Heart left ventricle (tissue), 16 donors: ENCODE measurements around the gene ANKRD52. TPM values are rescaled to one million over a fixed set of nuclear protein-coding genes. Genes with fewer than 3 reads are reported as not detected.

Experiments
- ATAC-seq, 4 donors: fragments of 200-7000 bp; cut with Tn5 transposase; one replicate each; pipeline ENCODE4 v1.9.1; 2020 to 2022; ENCODE audit warnings: moderate library complexity in 4 of 4, mild to moderate bottlenecking in 3 of 4, moderate number of reproducible peaks in 1 of 4
- DNase-seq, 5 donors: peaks; one replicate each; pipeline ENCODE4 v3.0.0-alpha.2; 2020
- H3K27ac ChIP-seq, 12 donors: fragments of 200-600 bp; sonication (generic) in 4 of 12; one replicate each; pipeline versions ENCODE4 v1.5.0 to v1.8.0; 2016 to 2022; ENCODE audit warnings: mild to moderate bottlenecking in 2 of 12
- H3K27me3 ChIP-seq, 9 donors: fragments of 200-600 bp; sonication (generic) in 2 of 9; one replicate each; pipeline versions ENCODE4 v1.5.1 to v1.8.0; 2016 to 2022; ENCODE audit warnings: mild to moderate bottlenecking in 3 of 9
- H3K36me3 ChIP-seq, 9 donors: fragments of 200-600 bp; sonication (generic) in 2 of 9; one replicate each; pipeline versions ENCODE4 v1.5.0 to v1.8.0; 2018 to 2022; ENCODE audit warnings: mild to moderate bottlenecking in 2 of 9
- H3K4me1 ChIP-seq, 12 donors: fragments of 200-600 bp; sonication (generic) in 4 of 12; one replicate each; pipeline versions ENCODE4 v1.5.0 to v1.8.0; 2016 to 2022; ENCODE audit warnings: mild to moderate bottlenecking in 3 of 12
- H3K4me3 ChIP-seq, 12 donors: fragments of 200-600 bp; sonication (generic) in 4 of 12; one replicate each; pipeline versions ENCODE4 v1.5.0 to v1.8.0; 2017 to 2022; ENCODE audit warnings: mild to moderate bottlenecking in 9 of 12, moderate library complexity in 4 of 12
- H3K9me3 ChIP-seq, 12 donors: fragments of 200-600 bp; sonication (generic) in 4 of 12; one replicate each; pipeline versions ENCODE4 v1.5.0 to v1.8.0; 2016 to 2022; ENCODE audit warnings: mild to moderate bottlenecking in 1 of 12
- CTCF ChIP-seq, 12 donors: fragments of 200-600 bp; sonication (generic) in 4 of 12; IDR thresholded peaks; one replicate each; pipeline versions ENCODE4 v1.5.0 to v1.8.0; 2018 to 2022; ENCODE audit warnings: antibody characterized with exemption in 12 of 12, mild to moderate bottlenecking in 5 of 12
- POLR2A ChIP-seq, 2 donors: fragments of 450-650 bp; IDR thresholded peaks; one replicate each; pipeline ENCODE4 v1.6.1; 2017; ENCODE audit warnings: antibody characterized with exemption in 2 of 2, mild to moderate bottlenecking in 2 of 2, moderate library complexity in 2 of 2
- WGBS, 4 donors: extraction: QIAGEN DNeasy Blood & Tissue Kit in 2 of 4; methylation state at CpG; one replicate each; pipeline versions ENCODE4 v1.1.5 to v1.1.7; 2013 to 2018; 5-methylcytosine and 5-hydroxymethylcytosine counted together
- intact Hi-C, 10 donors: fragments of 100-400 bp; cut with DNase I; formaldehyde crosslinking; loops; one replicate each; pipeline versions ENCODE4 v1.11.1 to v1.14.2; 2022
- polyA plus RNA-seq, 2 donors: library from polyadenylated mRNA; stranded (reverse); fragments of 200-250 nt; gene quantifications; one replicate each; pipeline ENCODE4 v1.2.3, GENCODE V29; 2013
- total RNA-seq, 9 donors: library from RNA; depleted of rRNA in 2 of 9; stranded (reverse); fragments of >200 nt in 2 of 9; fragmentation: NEBNext Ultra II Directional in 3 of 9; extraction: Animal tissue kit (Norgen Biotek cat#: 25700) in 3 of 9; gene quantifications; one replicate each; pipeline versions ENCODE4 v1.1.0 to v1.2.4, GENCODE V29; 2016 to 2023
- donor health status: ischemic (EF 13 %, LVEDD 7.1; RV severe dilation, severe dysfunction).
- donor health status: healthy with polysubstance abuse.
- donor health status: DM: no; HTN: yes; CAD: no.
- donor health status: DM: no; HTN: no; CAD: no.
- donor health status: ischemic (EF 25% LVEDD 6.9; RV normal size, moderate dysfunction).
- donor health status: ischemic (EF 25% LVEDD 5.7; RV mildly dilated, moderate dysfunction).
- donor health status: healthy.
- donor health status: DM: yes; HTN: yes; CAD: no.
- donor health status: ischemic (EF 35%, LVEDD 5.7; RV mildly dilated, moderate dysfunction).
- donor health status: nonischemic (EF 11% LVEDD 7.7; RV severe dilation, severe dysfunction).
- donor health status: DM: yes; HTN: yes; CAD: no.
- donor health status: PGD.
- donor health status: ischemic (EF 29% LVEDD 5.4; RV normal size, mild dysfunction).
- donor health status: nonischemic (EF 23%, LVEDD 6.1; RV moderate dilation, normal function).

Gene ANKRD52
- total and polyA plus RNA-seq, 11 donors, result 12.2 to 40.6 (median 28.0) TPM

DNA sequence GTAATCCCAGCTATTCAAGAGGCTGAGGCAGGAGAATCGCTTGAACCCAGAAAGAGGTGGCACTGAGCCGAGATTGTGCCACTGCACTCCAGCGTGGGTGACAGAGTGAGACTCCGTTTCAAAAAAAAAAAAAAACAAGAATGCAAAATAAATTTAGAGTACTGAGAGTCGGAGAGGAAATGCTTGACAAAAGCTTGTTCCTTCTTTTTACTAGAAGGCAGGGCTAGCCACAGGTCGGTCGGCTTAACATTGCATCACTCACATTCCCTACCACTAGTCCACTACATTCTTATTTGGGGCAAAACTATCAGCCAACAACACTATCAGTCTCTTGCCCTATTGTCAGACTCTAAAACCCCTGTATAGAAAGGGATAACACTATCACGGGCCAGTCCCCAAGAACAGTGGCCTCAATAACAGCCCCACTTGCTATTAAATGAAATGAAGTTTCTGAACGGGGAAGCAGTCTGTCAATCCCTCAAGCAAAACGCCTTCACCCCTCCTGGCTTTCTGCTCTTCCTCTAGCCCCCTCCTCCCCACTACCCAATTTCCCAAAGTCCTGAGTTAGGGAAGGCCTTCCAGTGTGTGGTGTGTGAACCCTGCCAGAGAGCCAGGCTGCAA lies 37.5 kb downstream of the ANKRD52 start:
- TF ChIP-seq POLR2A (IDR thresholded peaks at IDR 0.05) (no peak), CTCF (IDR thresholded peaks at IDR 0.05) (no peak)
- H3K4me3 ChIP-seq, result peak overlapping the region; percentile 56 to 95 (median 76)
- WGBS, 4 donors, result 4 to 6% (median 5%) methylated on average over 10 of the region's 10 CpGs
- ATAC-seq (no peak), DNase-seq (peak in 1 of 5 donors; percentile 55)
- peaks cover 8 to 52% (median 41%) of the 10 kb centered on the region in 12 donors for H3K4me1 ChIP-seq
- intact Hi-C loops, result loop anchor here in 6 of 10 donors (5.0 to 10.0 kb wide), 4 partner anchors 33 to 244 kb away; partner anchors contain the start of genes ANKRD52 (in 4 of the 6), ESYT1 (in 1 of the 6), SMARCC2 (in 1 of the 6) and SPRYD4 (in 1 of the 6)
- H3K27me3 ChIP-seq, result no peaks in the 10 kb centered on the region
- H3K9me3 ChIP-seq, result no peaks in the 10 kb centered on the region
- H3K27ac ChIP-seq, result peak overlapping the region; percentile 86 to 99 (median 96)
- peaks cover 0 to 19% (median 14%) of the 10 kb centered on the region in 9 donors for H3K36me3 ChIP-seq

- DNase-seq (no peak), ATAC-seq (no peak)
- H3K36me3 ChIP-seq, result peaks cover 0 to 28% (median 23%) of the 10 kb centered on the region in 9 donors
- H3K4me1 ChIP-seq, result peaks cover 8 to 50% (median 39%) of the 10 kb centered on the region in 12 donors
- peak overlapping the region in 9 of 12 donors; percentile 89 to 99 (median 97) for H3K27ac ChIP-seq
- peak overlapping the region in 4 of 12 donors; percentile 64 to 89 (median 80) for H3K4me3 ChIP-seq
- H3K9me3 ChIP-seq, result no peaks in the 10 kb centered on the region
- intact Hi-C loops, result loop anchor here in 6 of 10 donors (5.0 to 10.0 kb wide), 4 partner anchors 33 to 245 kb away; partner anchors contain the start of genes ANKRD52 (in 4 of the 6), ESYT1 (in 1 of the 6), SMARCC2 (in 1 of the 6) and SPRYD4 (in 1 of the 6)
- TF ChIP-seq CTCF (IDR thresholded peaks at IDR 0.05), result no peak
- 91 to 92% (median 92%) methylated on average over 9 of the region's 9 CpGs for WGBS, 4 donors
- no peaks in the 10 kb centered on the region for H3K27me3 ChIP-seq
Observed at GRCh38 chr12:56219840-56220239, 38.3 kb downstream of the ANKRD52 start.

GRCh38 chr12:56216461-56216860 lies 41.7 kb downstream of the ANKRD52 start:
- H3K27ac ChIP-seq, result peak overlapping the region in 1 of 12 donors; percentile 17
- H3K4me1 ChIP-seq, result peaks cover 0 to 26% (median 18%) of the 10 kb centered on the region in 12 donors
- no peaks in the 10 kb centered on the region for H3K9me3 ChIP-seq
- no peak for TF ChIP-seq POLR2A (IDR thresholded peaks at IDR 0.05)
- TF ChIP-seq CTCF (IDR thresholded peaks at IDR 0.05), result no peak
- DNase-seq (no peak), ATAC-seq (no peak)
- WGBS, 4 donors, result 83 to 89% (median 87%) methylated on average over 3 of the region's 3 CpGs
- no peak overlapping the region for H3K4me3 ChIP-seq
- peaks cover 0 to 62% (median 56%) of the 10 kb centered on the region in 9 donors for H3K36me3 ChIP-seq
- intact Hi-C loops, result no loop called here
- H3K27me3 ChIP-seq, result no peaks in the 10 kb centered on the region

- Histone ChIP-seq H3K4me1 (peaks cover 0 to 4% (median under 1%) of the 10 kb centered on the region in 12 donors), H3K27ac (no peak overlapping the region), H3K4me3 (no peak overlapping the region), H3K27me3 (no peaks in the 10 kb centered on the region), H3K36me3 (peaks cover 3 to 88% (median 82%) of the 10 kb centered on the region in 9 donors), H3K9me3 (no peaks in the 10 kb centered on the region)
- intact Hi-C loops, result no loop called here
- TF ChIP-seq POLR2A (IDR thresholded peaks at IDR 0.05), result no peak
- WGBS, 4 donors, result 87 to 97% (median 91%) methylated on average over 5 of the region's 5 CpGs
- ATAC-seq, result no peak
- DNase-seq, result no peak
Observed at GRCh38 chr12:56213878-56214277, 44.3 kb downstream of the ANKRD52 start.
